Effector CD8-positive, alpha-beta T cell (primary cell): Measurements from ENCODE around the gene CCDC57.
"Not testable (repeated sequence)": the region's sequence is repeated elsewhere in the genome, so short reads cannot be mapped to it uniquely, and the experiment has no call there.

ENCODE experiments used
- DNase-seq: peaks from one replicate; lab custom pipeline; 2025; lab: John Stamatoyannopoulos, UW

CCDC57 gene

GRCh38 chr17:82204831-82205719, 7.6 kb downstream of the CCDC57 start:
- no peak for DNase-seq

GRCh38 chr17:82203920-82204319, 8.7 kb downstream of the CCDC57 start:
- no peak for DNase-seq

GRCh38 chr17:82202981-82203380, 9.7 kb downstream of the CCDC57 start:
- no peak for DNase-seq

- DNase-seq = no peak
Observed at GRCh38 chr17:82201498-82201910, 11.1 kb downstream of the CCDC57 start.

- peak; percentile 42 for DNase-seq
Observed at GRCh38 chr17:82200743-82201497, 11.7 kb downstream of the CCDC57 start.

GRCh38 chr17:82200135-82200534, 12.5 kb downstream of the CCDC57 start:
- no peak for DNase-seq

GRCh38 chr17:82199496-82199895, 13.1 kb downstream of the CCDC57 start:
- no peak for DNase-seq

- DNase-seq = no peak
Observed at GRCh38 chr17:82198092-82198491, 14.6 kb downstream of the CCDC57 start.

GRCh38 chr17:82195675-82196672, 16.7 kb downstream of the CCDC57 start:
- DNase-seq = no peak

GRCh38 chr17:82194765-82195164, 17.9 kb downstream of the CCDC57 start:
- DNase-seq = no peak

GRCh38 chr17:82193520-82194220, 19.0 kb downstream of the CCDC57 start:
- no peak for DNase-seq

- DNase-seq = not testable (repeated sequence)
Observed at GRCh38 chr17:82193050-82193449, 19.6 kb downstream of the CCDC57 start.

GRCh38 chr17:82188001-82188961, 24.4 kb downstream of the CCDC57 start:
- no peak for DNase-seq

GRCh38 chr17:82187500-82187899, 25.1 kb downstream of the CCDC57 start:
- DNase-seq = no peak

- no peak for DNase-seq
Observed at GRCh38 chr17:82186221-82186620, 26.4 kb downstream of the CCDC57 start.

- DNase-seq = no peak
Observed at GRCh38 chr17:82184761-82185160, 27.9 kb downstream of the CCDC57 start.

GRCh38 chr17:82180776-82181528, 31.7 kb downstream of the CCDC57 start:
- DNase-seq = no peak

GRCh38 chr17:82179946-82180475, 32.6 kb downstream of the CCDC57 start:
- DNase-seq = no peak

- DNase-seq = no peak
Observed at GRCh38 chr17:82179412-82179811, 33.2 kb downstream of the CCDC57 start.
